Measurements from ENCODE around the gene RBBP8NL. TPM values are rescaled to one million over a fixed set of nuclear protein-coding genes. Genes with fewer than 3 reads are reported as not detected.
A peak's percentile ranks its signal among the peaks of the same experiment; 100 is the strongest.

Gene RBBP8NL
- polyA plus RNA-seq, 1 donor, result not detected

- peak; percentile 96 for DNase-seq
These were observed 19.9 kb downstream of the RBBP8NL start, which contains the start of gene CABLES2 for GRCh38 chr20:62407221-62407992. CABLES2 (minus strand) TSS chr20:62407285; CDS start chr20:62407276, 9 bp downstream.

GRCh38 chr20:62406635-62407176 is 20.6 kb downstream of the RBBP8NL start:
- no peak for DNase-seq

GRCh38 chr20:62405981-62406513 is 21.3 kb downstream of the RBBP8NL start:
- no peak for DNase-seq

- no peak for DNase-seq
These were observed 22.0 kb downstream of the RBBP8NL start for GRCh38 chr20:62405108-62405980.

- no peak for DNase-seq
These were observed 22.6 kb downstream of the RBBP8NL start for GRCh38 chr20:62404761-62405107.

GRCh38 chr20:62404112-62404665 is 23.1 kb downstream of the RBBP8NL start:
- DNase-seq, result no peak

- DNase-seq, result no peak
These were observed 24.0 kb downstream of the RBBP8NL start for GRCh38 chr20:62403331-62403730.

GRCh38 chr20:62402456-62403150 is 24.7 kb downstream of the RBBP8NL start:
- DNase-seq, result no peak

GRCh38 chr20:62401331-62401779 is 26.0 kb downstream of the RBBP8NL start:
- DNase-seq, result no peak

GRCh38 chr20:62400541-62400940 is 26.8 kb downstream of the RBBP8NL start:
- DNase-seq, result no peak

GRCh38 chr20:62400021-62400420 is 27.3 kb downstream of the RBBP8NL start:
- no peak for DNase-seq

GRCh38 chr20:62398120-62398821 is 29.1 kb downstream of the RBBP8NL start:
- no peak for DNase-seq

GRCh38 chr20:62396367-62397239 is 30.7 kb downstream of the RBBP8NL start:
- DNase-seq, result no peak

- DNase-seq, result no peak
These were observed 31.8 kb downstream of the RBBP8NL start for GRCh38 chr20:62395311-62396242.

- DNase-seq, result no peak
These were observed 32.8 kb downstream of the RBBP8NL start for GRCh38 chr20:62394248-62395245.

- no peak for DNase-seq
These were observed 33.5 kb downstream of the RBBP8NL start for GRCh38 chr20:62393830-62394229.

- no peak for DNase-seq
These were observed 34.0 kb downstream of the RBBP8NL start for GRCh38 chr20:62393335-62393665.
